ENCODE results near the gene IFT57.
"Not testable (repeated sequence)": the region's sequence is repeated elsewhere in the genome, so short reads cannot be mapped to it uniquely, and the experiment has no call there.

Gene IFT57

GRCh38 chr3:108221911-108222852, at the start of gene IFT57:
Gene IFT57, minus strand, starts transcription at chr3:108222424. Its CDS starts 102 bp downstream, at chr3:108222322.
- peak; percentile 91 to 94 for DNase-seq (ENCODE audit: low read depth in 2 of 2)

GRCh38 chr3:108271626-108272025, 49.4 kb upstream of the IFT57 start:
- DNase-seq (ENCODE audit: low read depth in 2 of 2), result no peak

- DNase-seq (ENCODE audit: low read depth in 2 of 2), result not testable (repeated sequence)
These were observed 46.0 kb upstream of the IFT57 start for GRCh38 chr3:108268235-108268634.

- not testable (repeated sequence) for DNase-seq (ENCODE audit: low read depth in 2 of 2)
These were observed 42.5 kb upstream of the IFT57 start for GRCh38 chr3:108264534-108265298.

- DNase-seq (ENCODE audit: low read depth in 2 of 2), result no peak
These were observed 32.9 kb upstream of the IFT57 start for GRCh38 chr3:108255131-108255530.

- no peak for DNase-seq (ENCODE audit: low read depth in 2 of 2)
These were observed 29.6 kb upstream of the IFT57 start for GRCh38 chr3:108251844-108252243.

GRCh38 chr3:108251265-108251664, 29.0 kb upstream of the IFT57 start:
- no peak for DNase-seq (ENCODE audit: low read depth in 2 of 2)

- DNase-seq (ENCODE audit: low read depth in 2 of 2), result no peak
These were observed 28.4 kb upstream of the IFT57 start for GRCh38 chr3:108250626-108251025.

- no peak for DNase-seq (ENCODE audit: low read depth in 2 of 2)
These were observed 21.0 kb upstream of the IFT57 start for GRCh38 chr3:108243243-108243642.

GRCh38 chr3:108242776-108243175, 20.6 kb upstream of the IFT57 start:
- DNase-seq (ENCODE audit: low read depth in 2 of 2), result no peak

- no peak for DNase-seq (ENCODE audit: low read depth in 2 of 2)
These were observed 19.5 kb upstream of the IFT57 start for GRCh38 chr3:108241721-108242120.

- no peak for DNase-seq (ENCODE audit: low read depth in 2 of 2)
These were observed 18.9 kb upstream of the IFT57 start for GRCh38 chr3:108241146-108241545.

GRCh38 chr3:108239082-108239481, 16.9 kb upstream of the IFT57 start:
- DNase-seq (ENCODE audit: low read depth in 2 of 2), result no peak

- no peak for DNase-seq (ENCODE audit: low read depth in 2 of 2)
These were observed 13.1 kb upstream of the IFT57 start for GRCh38 chr3:108235290-108235689.

- DNase-seq (ENCODE audit: low read depth in 2 of 2), result no peak
These were observed 12.2 kb upstream of the IFT57 start for GRCh38 chr3:108234387-108234957.

- no peak for DNase-seq (ENCODE audit: low read depth in 2 of 2)
These were observed 6.1 kb upstream of the IFT57 start for GRCh38 chr3:108228286-108228685.

- DNase-seq (ENCODE audit: low read depth in 2 of 2), result no peak
These were observed 4.9 kb upstream of the IFT57 start for GRCh38 chr3:108227131-108227530.

- no peak for DNase-seq (ENCODE audit: low read depth in 2 of 2)
These were observed 3.0 kb upstream of the IFT57 start for GRCh38 chr3:108225221-108225620.

- DNase-seq (ENCODE audit: low read depth in 2 of 2), result no peak
These were observed 1.7 kb upstream of the IFT57 start for GRCh38 chr3:108223928-108224327.

GRCh38 chr3:108222853-108223565, 785 bp upstream of the IFT57 start:
- DNase-seq (ENCODE audit: low read depth in 2 of 2), result no peak

- no peak for DNase-seq (ENCODE audit: low read depth in 2 of 2)
These were observed 831 bp downstream of the IFT57 start for GRCh38 chr3:108221393-108221792.

GRCh38 chr3:108219336-108219735, 2.9 kb downstream of the IFT57 start:
- DNase-seq (ENCODE audit: low read depth in 2 of 2), result no peak
